ENCODE measurements around the gene FNDC5.

The FNDC5 gene

GRCh38 chr1:32881871-32882850 is 11.4 kb upstream of the FNDC5 start:
- H3K27ac Mint-ChIP-seq: no peak overlapping the region
- ATAC-seq (no peak), DNase-seq (no peak)
- peaks cover 3% of the 10 kb centered on the region for H3K4me1 Mint-ChIP-seq
- peaks cover 41% of the 10 kb centered on the region for H3K27me3 Mint-ChIP-seq
- H3K9me3 Mint-ChIP-seq: no peaks in the 10 kb centered on the region
- no peak overlapping the region for H3K4me3 Mint-ChIP-seq
- H3K36me3 Mint-ChIP-seq (ENCODE audit: low read depth): no peaks in the 10 kb centered on the region

- ATAC-seq (no peak), DNase-seq (no peak)
- Mint-ChIP-seq H3K4me1 (peaks cover 3% of the 10 kb centered on the region), H3K9me3 (no peaks in the 10 kb centered on the region), H3K4me3 (no peak overlapping the region), H3K36me3 (ENCODE audit: low read depth) (no peaks in the 10 kb centered on the region), H3K27me3 (peaks cover 34% of the 10 kb centered on the region), H3K27ac (no peak overlapping the region)
These were observed 10.6 kb upstream of the FNDC5 start for GRCh38 chr1:32881291-32881690.

- H3K27me3 Mint-ChIP-seq: peaks cover 33% of the 10 kb centered on the region
- no peak for ATAC-seq
- H3K27ac Mint-ChIP-seq: no peak overlapping the region
- H3K36me3 Mint-ChIP-seq (ENCODE audit: low read depth): no peaks in the 10 kb centered on the region
- no peaks in the 10 kb centered on the region for H3K4me1 Mint-ChIP-seq
- DNase-seq: no peak
- no peak overlapping the region for H3K4me3 Mint-ChIP-seq
- H3K9me3 Mint-ChIP-seq: no peaks in the 10 kb centered on the region
These were observed 7.9 kb upstream of the FNDC5 start for GRCh38 chr1:32878637-32879041.

DNA sequence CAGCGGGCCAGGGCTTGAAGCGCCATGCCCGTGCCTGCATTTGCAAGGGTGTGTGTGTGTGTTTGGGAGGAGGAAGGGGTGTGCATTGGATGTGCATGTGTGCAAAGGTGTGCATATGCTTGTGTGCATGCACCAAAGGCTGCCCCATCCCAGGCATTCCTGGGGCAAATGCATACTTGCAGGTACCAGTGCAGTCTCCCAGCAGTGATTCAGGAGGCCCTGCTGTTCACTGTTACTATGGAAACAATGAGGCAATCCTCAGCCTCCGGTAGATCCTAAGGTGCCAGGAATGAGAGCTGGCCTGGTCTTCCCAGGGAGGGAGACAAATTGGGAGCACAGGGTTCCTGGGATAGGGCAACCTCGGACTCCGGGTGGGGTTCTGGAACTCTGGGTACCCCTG is 7.5 kb upstream of the FNDC5 start:
- H3K9me3 Mint-ChIP-seq: no peaks in the 10 kb centered on the region
- H3K4me1 Mint-ChIP-seq: no peaks in the 10 kb centered on the region
- H3K27me3 Mint-ChIP-seq: peaks cover 29% of the 10 kb centered on the region
- H3K4me3 Mint-ChIP-seq: no peak overlapping the region
- H3K36me3 Mint-ChIP-seq (ENCODE audit: low read depth): no peaks in the 10 kb centered on the region
- ATAC-seq: no peak
- H3K27ac Mint-ChIP-seq: no peak overlapping the region
- no peak for DNase-seq

GRCh38 chr1:32877211-32878110 is 6.7 kb upstream of the FNDC5 start:
- peaks cover 32% of the 10 kb centered on the region for H3K27me3 Mint-ChIP-seq
- no peaks in the 10 kb centered on the region for H3K36me3 Mint-ChIP-seq (ENCODE audit: low read depth)
- H3K4me3 Mint-ChIP-seq: no peak overlapping the region
- DNase-seq: no peak
- H3K27ac Mint-ChIP-seq: no peak overlapping the region
- no peak for ATAC-seq
- no peaks in the 10 kb centered on the region for H3K9me3 Mint-ChIP-seq
- no peaks in the 10 kb centered on the region for H3K4me1 Mint-ChIP-seq

- ATAC-seq (peak; percentile 65), DNase-seq (peak; percentile 64)
- Mint-ChIP-seq H3K9me3 (no peaks in the 10 kb centered on the region), H3K4me1 (peaks cover 2% of the 10 kb centered on the region), H3K27ac (no peak overlapping the region), H3K27me3 (peaks cover 37% of the 10 kb centered on the region), H3K36me3 (ENCODE audit: low read depth) (no peaks in the 10 kb centered on the region), H3K4me3 (no peak overlapping the region)
These were observed 5.9 kb upstream of the FNDC5 start for GRCh38 chr1:32876341-32877210.

DNA sequence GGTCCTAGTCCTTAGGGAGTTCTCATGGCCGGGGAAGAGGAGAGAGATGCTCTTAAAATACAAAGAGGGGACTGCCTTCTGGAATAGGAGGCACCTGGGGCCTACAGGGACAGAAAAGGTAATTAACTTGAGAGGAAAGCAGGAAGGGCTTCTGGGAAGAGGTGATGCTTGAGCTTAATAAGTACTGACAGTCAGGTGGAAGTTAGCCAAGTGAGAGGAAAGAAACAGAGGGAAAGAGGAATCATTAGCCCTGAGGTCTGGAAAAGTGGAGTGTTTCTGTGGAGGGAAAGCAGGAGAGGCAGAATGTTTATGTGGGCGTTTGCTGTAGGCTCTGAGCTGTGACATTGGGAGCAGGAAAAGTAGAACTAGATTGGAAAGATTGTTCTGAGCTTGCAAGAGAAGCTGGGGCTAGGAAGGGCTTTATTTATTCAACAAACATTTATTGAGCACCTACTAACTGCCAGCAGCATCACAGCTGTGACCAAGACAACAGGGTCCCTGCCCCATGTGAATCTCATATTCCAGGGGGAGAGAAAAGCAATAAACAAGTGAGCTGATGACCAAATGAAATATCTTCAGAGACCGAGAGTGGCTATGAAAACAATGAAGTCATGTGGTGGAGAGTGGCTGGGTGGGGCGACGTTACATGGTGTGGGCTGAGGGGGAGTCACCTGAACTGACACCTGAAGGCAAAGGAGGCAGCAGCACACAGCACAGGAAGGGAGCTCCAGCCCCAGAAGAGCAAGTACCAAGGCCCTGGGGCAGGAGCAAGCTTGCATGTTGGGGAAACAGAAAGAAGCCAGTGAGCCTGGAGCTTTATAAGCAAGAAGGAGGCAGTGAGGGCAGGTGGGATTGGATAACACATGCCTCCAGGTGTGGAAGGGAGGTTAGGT is 4.4 kb upstream of the FNDC5 start:
- no peak overlapping the region for H3K27ac Mint-ChIP-seq
- peaks cover 8% of the 10 kb centered on the region for H3K4me1 Mint-ChIP-seq
- H3K27me3 Mint-ChIP-seq: peaks cover 41% of the 10 kb centered on the region
- no peak overlapping the region for H3K4me3 Mint-ChIP-seq
- no peaks in the 10 kb centered on the region for H3K36me3 Mint-ChIP-seq (ENCODE audit: low read depth)
- DNase-seq (no peak), ATAC-seq (no peak)
- no peaks in the 10 kb centered on the region for H3K9me3 Mint-ChIP-seq

- Mint-ChIP-seq H3K9me3 (no peaks in the 10 kb centered on the region), H3K36me3 (ENCODE audit: low read depth) (no peaks in the 10 kb centered on the region), H3K4me1 (peaks cover 12% of the 10 kb centered on the region), H3K4me3 (no peak overlapping the region), H3K27me3 (peaks cover 50% of the 10 kb centered on the region), H3K27ac (no peak overlapping the region)
- no peak for DNase-seq
- ATAC-seq: no peak
These were observed 2.8 kb upstream of the FNDC5 start for GRCh38 chr1:32873484-32873883.

DNA sequence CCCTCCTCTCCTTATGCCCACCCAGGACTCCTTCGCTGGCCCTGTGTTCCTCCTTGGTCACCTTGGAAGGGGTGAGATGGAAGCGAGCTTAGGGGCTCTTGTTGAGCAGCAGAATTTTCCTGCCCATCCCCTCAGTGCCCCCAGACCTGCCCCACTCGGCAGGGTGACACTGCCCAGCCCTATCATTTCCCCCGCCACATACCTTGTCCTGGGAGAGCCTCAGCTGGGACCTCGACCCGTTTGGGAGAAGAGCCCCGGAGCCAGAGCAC is 1.4 kb upstream of the FNDC5 start:
- no peak overlapping the region for H3K4me3 Mint-ChIP-seq
- ATAC-seq (no peak), DNase-seq (no peak)
- H3K27me3 Mint-ChIP-seq: peaks cover 44% of the 10 kb centered on the region
- H3K36me3 Mint-ChIP-seq (ENCODE audit: low read depth): no peaks in the 10 kb centered on the region
- H3K9me3 Mint-ChIP-seq: no peaks in the 10 kb centered on the region
- H3K4me1 Mint-ChIP-seq: peaks cover 12% of the 10 kb centered on the region
- H3K27ac Mint-ChIP-seq: no peak overlapping the region

GRCh38 chr1:32871364-32872191 is 866 bp upstream of the FNDC5 start:
- Mint-ChIP-seq H3K27ac (no peak overlapping the region), H3K4me3 (peak overlapping the region; percentile 47), H3K36me3 (ENCODE audit: low read depth) (no peaks in the 10 kb centered on the region), H3K9me3 (no peaks in the 10 kb centered on the region), H3K27me3 (peaks cover 44% of the 10 kb centered on the region), H3K4me1 (peaks cover 12% of the 10 kb centered on the region)
- no peak for ATAC-seq
- no peak for DNase-seq

DNA sequence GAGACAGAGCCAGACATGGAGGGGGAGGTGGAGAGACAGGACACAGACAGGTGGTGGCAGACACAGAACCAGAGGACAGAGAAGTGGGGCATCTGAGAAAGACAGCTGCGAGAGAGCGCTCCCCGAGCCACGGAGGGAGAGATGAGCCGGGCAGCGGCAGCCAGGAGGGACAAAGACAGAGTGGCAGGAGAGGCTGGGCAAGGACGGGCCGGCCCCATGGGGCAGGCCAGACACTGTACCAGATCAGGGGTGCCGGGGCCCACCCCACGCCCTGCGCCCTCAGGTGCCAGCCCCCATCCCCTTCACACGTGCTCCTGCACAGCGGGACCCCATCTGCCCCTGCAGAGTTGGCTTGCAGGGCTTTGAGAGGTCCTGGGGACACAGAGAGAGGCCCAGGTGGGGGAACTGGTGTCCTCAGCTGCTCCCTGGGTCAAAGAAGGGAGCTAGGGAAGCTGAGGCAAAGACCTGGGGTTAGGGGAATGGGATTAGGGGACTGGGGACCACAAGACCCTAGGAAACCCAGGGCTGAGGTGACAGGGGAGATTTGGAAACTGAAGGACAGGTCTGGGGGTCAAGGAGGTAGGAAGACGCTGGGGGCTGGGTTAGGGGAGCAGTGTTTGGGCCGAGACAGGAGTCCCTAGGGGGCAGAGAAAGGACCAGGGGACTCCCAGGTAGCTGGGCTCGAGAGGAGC is 643 bp downstream of the FNDC5 start:
- DNase-seq (no peak), ATAC-seq (peak; percentile 7)
- H3K27ac Mint-ChIP-seq: no peak overlapping the region
- no peak overlapping the region for H3K4me3 Mint-ChIP-seq
- H3K4me1 Mint-ChIP-seq: peaks cover 12% of the 10 kb centered on the region
- peaks cover 35% of the 10 kb centered on the region for H3K27me3 Mint-ChIP-seq
- H3K36me3 Mint-ChIP-seq (ENCODE audit: low read depth): no peaks in the 10 kb centered on the region
- H3K9me3 Mint-ChIP-seq: no peaks in the 10 kb centered on the region

- no peak overlapping the region for H3K27ac Mint-ChIP-seq
- ATAC-seq (no peak), DNase-seq (no peak)
- H3K9me3 Mint-ChIP-seq: no peaks in the 10 kb centered on the region
- peaks cover 12% of the 10 kb centered on the region for H3K4me1 Mint-ChIP-seq
- peaks cover 30% of the 10 kb centered on the region for H3K27me3 Mint-ChIP-seq
- no peak overlapping the region for H3K4me3 Mint-ChIP-seq
- peaks cover 4% of the 10 kb centered on the region for H3K36me3 Mint-ChIP-seq (ENCODE audit: low read depth)
These were observed 1.8 kb downstream of the FNDC5 start for GRCh38 chr1:32868806-32869455.

All from activated naive CD8-positive, alpha-beta T cell treated with anti-CD3 and anti-CD28 coated beads, Interleukin-2, amount 50 U/mL, for 24 hours (primary cell).